GM19468 (cell line): ENCODE measurements around the gene STN1.

Experiments
- ATAC-seq: cut with Tn5 transposase; IDR thresholded peaks from one replicate; pipeline ENCODE4 v1.9.1; 2021; ENCODE audit warnings: mild to moderate bottlenecking, moderate library complexity, moderate number of reproducible peaks; ENCODE audit not compliant: unreplicated experiment; ENCODE audit errors: extremely low read depth

Gene STN1

GRCh38 chr10:103897241-103897774, 20.7 kb downstream of the STN1 start:
- ATAC-seq, result no peak

GRCh38 chr10:103896225-103896624, 21.8 kb downstream of the STN1 start:
- no peak for ATAC-seq

- ATAC-seq, result no peak
Observed at GRCh38 chr10:103895411-103896186, 22.4 kb downstream of the STN1 start.

- no peak for ATAC-seq
Observed at GRCh38 chr10:103894441-103894864, 23.5 kb downstream of the STN1 start.

- ATAC-seq, result no peak
Observed at GRCh38 chr10:103893817-103894216, 24.2 kb downstream of the STN1 start.

GRCh38 chr10:103892181-103892580, 25.8 kb downstream of the STN1 start:
- ATAC-seq, result no peak

GRCh38 chr10:103890688-103891087, 27.3 kb downstream of the STN1 start:
- no peak for ATAC-seq

- no peak for ATAC-seq
Observed at GRCh38 chr10:103890194-103890658, 27.8 kb downstream of the STN1 start.

GRCh38 chr10:103889121-103889720, 28.8 kb downstream of the STN1 start:
- no peak for ATAC-seq

GRCh38 chr10:103888113-103888841, 29.7 kb downstream of the STN1 start:
- no peak for ATAC-seq

- no peak for ATAC-seq
Observed at GRCh38 chr10:103885617-103886016, 32.4 kb downstream of the STN1 start.

GRCh38 chr10:103884681-103885139, 33.3 kb downstream of the STN1 start:
- no peak for ATAC-seq

- no peak for ATAC-seq
Observed at GRCh38 chr10:103882285-103883007, 35.5 kb downstream of the STN1 start.

- ATAC-seq, result no peak
Observed at GRCh38 chr10:103881416-103882284, 36.3 kb downstream of the STN1 start.

GRCh38 chr10:103879831-103880230, 38.2 kb downstream of the STN1 start:
- no peak for ATAC-seq

- no peak for ATAC-seq
Observed at GRCh38 chr10:103879409-103879808, 38.6 kb downstream of the STN1 start.

GRCh38 chr10:103877861-103878260, 40.1 kb downstream of the STN1 start:
- no peak for ATAC-seq

GRCh38 chr10:103876155-103876554, 41.8 kb downstream of the STN1 start:
- ATAC-seq, result no peak

GRCh38 chr10:103874730-103875129, 43.3 kb downstream of the STN1 start:
- ATAC-seq, result no peak
